ENCODE measurements around the gene TMPRSS3. TPM values are rescaled to one million over a fixed set of nuclear protein-coding genes. Genes with fewer than 3 reads are reported as not detected.

The TMPRSS3 gene
- total RNA-seq, 6 experiments from 2014 or later: 0.22 to 0.97 (median 0.71) TPM

DNA sequence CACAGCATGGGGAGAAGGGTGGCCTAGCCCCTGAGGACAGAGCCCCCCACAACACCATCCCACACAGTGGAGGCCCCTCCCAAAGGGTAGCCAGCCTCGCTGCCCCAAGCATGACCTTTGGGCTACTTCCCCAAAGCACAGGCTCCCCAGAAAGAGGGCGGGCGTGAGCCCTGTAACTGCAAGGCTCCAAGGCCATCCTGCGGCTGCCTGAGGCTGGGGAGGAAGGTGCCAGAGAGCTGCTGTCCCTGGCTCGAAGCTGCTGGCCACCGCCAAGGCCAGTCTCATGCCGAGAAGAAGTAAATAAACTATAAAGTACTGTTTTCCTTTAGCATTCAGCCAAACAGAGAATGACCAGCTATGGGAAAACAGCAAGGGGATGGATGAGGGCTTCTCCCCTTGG lies 35.3 kb upstream of the TMPRSS3 start:
- TF ChIP-seq, protein P1, sequence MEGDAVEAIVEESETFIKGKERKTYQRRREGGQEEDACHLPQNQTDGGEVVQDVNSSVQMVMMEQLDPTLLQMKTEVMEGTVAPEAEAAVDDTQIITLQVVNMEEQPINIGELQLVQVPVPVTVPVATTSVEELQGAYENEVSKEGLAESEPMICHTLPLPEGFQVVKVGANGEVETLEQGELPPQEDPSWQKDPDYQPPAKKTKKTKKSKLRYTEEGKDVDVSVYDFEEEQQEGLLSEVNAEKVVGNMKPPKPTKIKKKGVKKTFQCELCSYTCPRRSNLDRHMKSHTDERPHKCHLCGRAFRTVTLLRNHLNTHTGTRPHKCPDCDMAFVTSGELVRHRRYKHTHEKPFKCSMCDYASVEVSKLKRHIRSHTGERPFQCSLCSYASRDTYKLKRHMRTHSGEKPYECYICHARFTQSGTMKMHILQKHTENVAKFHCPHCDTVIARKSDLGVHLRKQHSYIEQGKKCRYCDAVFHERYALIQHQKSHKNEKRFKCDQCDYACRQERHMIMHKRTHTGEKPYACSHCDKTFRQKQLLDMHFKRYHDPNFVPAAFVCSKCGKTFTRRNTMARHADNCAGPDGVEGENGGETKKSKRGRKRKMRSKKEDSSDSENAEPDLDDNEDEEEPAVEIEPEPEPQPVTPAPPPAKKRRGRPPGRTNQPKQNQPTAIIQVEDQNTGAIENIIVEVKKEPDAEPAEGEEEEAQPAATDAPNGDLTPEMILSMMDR (IDR thresholded peaks at IDR 0.05): no peak
- TF ChIP-seq POLR2A (IDR thresholded peaks at IDR 0.05): no peak
- Histone ChIP-seq H3K36me3 (no peaks in the 10 kb centered on the region), H3K9me3 (no peaks in the 10 kb centered on the region), H3K4me1 (no peaks in the 10 kb centered on the region), H3K27me3 (no peaks in the 10 kb centered on the region), H3K4me3 (no peak overlapping the region), H3K27ac (no peak overlapping the region)
- WGBS (ENCODE audit: insufficient coverage, low coverage, low lambda C conversion rate, missing lambda C conversion rate): 48% methylated on average over 2 of the region's 7 CpGs
- ATAC-seq: no peak
- intact Hi-C loops (cut with DNase I): no loop called here
- DNase-seq: no peak

DNA sequence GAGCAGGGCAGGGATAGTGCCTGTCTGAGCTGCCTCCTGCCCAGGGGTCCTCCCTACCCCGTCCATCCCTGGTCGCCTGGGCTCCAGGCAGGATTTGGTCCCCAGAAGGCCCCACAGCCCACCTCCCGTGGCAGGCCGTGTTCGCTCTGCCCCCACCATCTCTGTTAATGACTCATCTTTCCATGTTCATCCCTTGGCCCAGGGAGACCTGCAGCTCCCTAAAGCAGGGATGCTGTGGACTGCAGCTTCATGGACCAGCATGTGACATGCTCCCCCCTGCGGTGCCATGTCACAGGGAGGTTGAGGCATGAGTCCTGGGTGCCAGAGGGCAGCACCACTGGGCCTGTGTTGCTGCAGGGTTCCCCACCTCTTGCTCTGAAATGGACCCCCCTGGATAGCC lies 34.7 kb upstream of the TMPRSS3 start:
- Histone ChIP-seq H3K36me3 (no peaks in the 10 kb centered on the region), H3K9me3 (no peaks in the 10 kb centered on the region), H3K27ac (no peak overlapping the region), H3K4me3 (no peak overlapping the region), H3K4me1 (no peaks in the 10 kb centered on the region), H3K27me3 (no peaks in the 10 kb centered on the region)
- ATAC-seq: no peak
- TF ChIP-seq POLR2A (IDR thresholded peaks at IDR 0.05): no peak
- TF ChIP-seq, protein P1 (IDR thresholded peaks at IDR 0.05): no peak
- intact Hi-C loops (cut with DNase I): no loop called here
- WGBS (ENCODE audit: insufficient coverage, low coverage, low lambda C conversion rate, missing lambda C conversion rate): 100% methylated on average over 1 of the region's 6 CpGs
- no peak for DNase-seq

DNA sequence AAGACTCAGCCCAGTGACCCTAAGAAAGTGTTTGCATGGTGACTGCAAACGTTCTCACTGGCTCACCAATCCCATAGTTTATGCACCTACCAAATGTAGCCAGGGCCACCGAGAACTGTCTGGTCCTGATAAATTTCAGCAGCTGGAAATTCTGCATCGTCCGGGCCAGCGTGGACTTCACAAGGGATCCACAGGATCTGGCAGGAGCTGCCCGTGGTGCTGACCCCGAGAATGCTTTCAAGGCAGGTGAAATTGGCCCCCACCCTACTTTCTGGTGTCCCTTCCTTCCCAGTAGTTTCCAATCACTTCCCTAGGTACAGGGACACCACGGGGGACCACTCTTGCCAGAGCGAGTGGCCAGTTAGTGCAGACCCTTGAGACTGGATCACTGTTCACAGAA lies 34.0 kb upstream of the TMPRSS3 start:
- no peak overlapping the region for H3K27ac ChIP-seq
- ATAC-seq (no peak), DNase-seq (no peak)
- WGBS (ENCODE audit: insufficient coverage, low coverage, low lambda C conversion rate, missing lambda C conversion rate): 14% methylated on average over 5 of the region's 9 CpGs
- H3K4me1 ChIP-seq: no peaks in the 10 kb centered on the region
- H3K9me3 ChIP-seq: no peaks in the 10 kb centered on the region
- H3K36me3 ChIP-seq: no peaks in the 10 kb centered on the region
- H3K4me3 ChIP-seq: no peak overlapping the region
- intact Hi-C loops (cut with DNase I): no loop called here
- no peak for TF ChIP-seq POLR2A (IDR thresholded peaks at IDR 0.05)
- TF ChIP-seq, protein P1 (IDR thresholded peaks at IDR 0.05): no peak
- no peaks in the 10 kb centered on the region for H3K27me3 ChIP-seq

DNA sequence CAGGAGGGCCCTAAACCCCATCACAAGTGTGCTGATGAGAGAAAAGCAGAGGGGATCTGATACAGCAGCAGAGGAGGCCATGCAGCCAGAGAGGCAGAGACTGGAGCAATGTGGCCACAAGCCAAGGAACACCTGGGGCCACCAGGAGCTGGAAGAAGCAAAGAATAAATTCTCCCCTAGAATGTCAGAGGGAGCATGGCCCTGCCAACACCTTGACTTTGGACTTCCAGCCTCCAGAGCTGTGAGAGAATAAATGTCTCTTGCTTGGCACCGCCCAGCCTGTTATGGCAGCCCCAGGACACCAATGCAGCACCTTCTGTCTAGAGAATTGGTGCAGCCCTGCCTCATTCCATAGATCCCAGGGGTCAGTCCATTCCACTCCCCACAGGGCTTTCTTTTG lies 33.2 kb upstream of the TMPRSS3 start:
- no peaks in the 10 kb centered on the region for H3K36me3 ChIP-seq
- H3K4me1 ChIP-seq: no peaks in the 10 kb centered on the region
- no peak overlapping the region for H3K27ac ChIP-seq
- DNase-seq (no peak), ATAC-seq (no peak)
- H3K27me3 ChIP-seq: no peaks in the 10 kb centered on the region
- no peak overlapping the region for H3K4me3 ChIP-seq
- intact Hi-C loops (cut with DNase I): no loop called here
- TF ChIP-seq POLR2A (IDR thresholded peaks at IDR 0.05): no peak
- TF ChIP-seq, protein P1 (IDR thresholded peaks at IDR 0.05): no peak
- WGBS (ENCODE audit: insufficient coverage, low coverage, low lambda C conversion rate, missing lambda C conversion rate): no CpG with 5 or more reads among the region's 1 CpG
- H3K9me3 ChIP-seq: no peaks in the 10 kb centered on the region

DNA sequence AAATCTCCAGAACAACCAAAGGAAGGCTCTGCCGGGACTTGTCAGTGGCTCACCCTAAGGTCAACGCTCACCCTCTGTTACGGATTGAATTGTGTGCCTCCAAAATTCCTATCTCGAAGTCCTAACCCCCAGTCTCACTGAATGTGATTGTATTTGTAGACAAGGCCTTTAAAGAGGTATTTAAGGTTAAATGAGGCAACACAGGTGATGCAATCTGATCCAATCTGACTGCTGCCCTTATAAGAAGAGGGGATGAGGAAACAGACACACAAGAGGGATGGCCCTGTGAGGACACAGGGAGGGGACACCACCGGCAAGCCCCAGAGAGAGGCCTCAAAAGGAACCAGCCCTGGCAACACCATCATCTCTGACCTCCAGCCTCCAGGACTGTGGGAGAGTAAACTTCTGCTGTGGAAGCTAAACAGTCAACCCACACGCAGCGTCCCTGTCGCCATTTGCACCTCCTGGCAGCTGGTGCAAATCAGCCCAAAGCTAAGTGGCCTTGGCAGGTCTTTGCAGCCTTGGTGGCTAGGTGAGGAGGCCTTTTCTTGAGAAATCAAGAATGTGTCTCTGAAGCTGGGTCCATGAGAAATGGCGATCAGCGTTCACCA lies 32.1 kb upstream of the TMPRSS3 start:
- 68% methylated on average over 6 of the region's 10 CpGs for WGBS (ENCODE audit: insufficient coverage, low coverage, low lambda C conversion rate, missing lambda C conversion rate)
- peak in 1 of 4 donors; percentile 62 for ATAC-seq
- Histone ChIP-seq H3K4me3 (no peak overlapping the region), H3K9me3 (no peaks in the 10 kb centered on the region), H3K27ac (no peak overlapping the region), H3K4me1 (no peaks in the 10 kb centered on the region), H3K27me3 (no peaks in the 10 kb centered on the region), H3K36me3 (no peaks in the 10 kb centered on the region)
- intact Hi-C loops (cut with DNase I): no loop called here
- DNase-seq: no peak
- TF ChIP-seq POLR2A (IDR thresholded peaks at IDR 0.05): no peak
- TF ChIP-seq, protein P1 (IDR thresholded peaks at IDR 0.05): no peak
